Panc1 (cell line): Measurements from ENCODE around the gene CYP2J2. TPM values are rescaled to one million over a fixed set of nuclear protein-coding genes. Genes with fewer than 3 reads are reported as not detected.

ENCODE experiments used
- ATAC-seq: fragments of 200-7000 bp; cut with Tn5 transposase; 2 replicates; pipeline ENCODE4 v1.9.1; 2020; ENCODE audit warnings: mild to moderate bottlenecking, moderate library complexity
- BruUV-seq: library from RNA; stranded (reverse); fragments of 400-500 nt; replicated peaks from 2 replicates; lab custom pipeline; 2021; lab: Mats Ljungman, UMichigan
- CTCF ChIA-PET: fragments of 300-600 bp; sonication (Branson Sonifier 250); formaldehyde crosslinking; loops from one replicate; lab custom pipeline; 2022; ENCODE audit warnings: antibody characterized with exemption; lab: Charles Lee
- POLR2A ChIA-PET: fragments of 300-600 bp; sonication (Branson Sonifier 250); formaldehyde crosslinking; loops from one replicate; lab custom pipeline; 2022; ENCODE audit warnings: antibody characterized with exemption; lab: Charles Lee
- DNase-seq: peaks from one replicate; pipeline ENCODE4 v3.0.0-alpha.2; 2010; ENCODE audit warnings: low read depth, low spot score
- H3K27ac ChIP-seq: 2 replicates; pipeline ENCODE4 v1.5.1; 2011; ENCODE audit warnings: mild to moderate bottlenecking, low read length, inconsistent platforms
- H3K27me3 ChIP-seq: fragments of 200-500 bp; sonication (Bioruptor generic); 2 replicates; pipeline ENCODE4 v1.6.0; 2014; ENCODE audit warnings: low read length, inconsistent platforms; ENCODE audit not compliant: control insufficient read depth, insufficient read depth
- H3K36me3 ChIP-seq: fragments of 200-500 bp; sonication (Bioruptor generic); 2 replicates; pipeline ENCODE4 v1.5.1; 2014; ENCODE audit warnings: inconsistent platforms, mild to moderate bottlenecking, low read length, moderate library complexity; ENCODE audit not compliant: control insufficient read depth, insufficient read depth
- H3K4me1 ChIP-seq: 2 replicates; pipeline ENCODE4 v1.5.1; 2011; ENCODE audit warnings: inconsistent platforms, mild to moderate bottlenecking, low read length, moderate library complexity; ENCODE audit not compliant: control insufficient read depth, insufficient read depth
- H3K4me3 ChIP-seq, 2 experiments: 2 replicates each; pipeline ENCODE4 v1.5.1; 2011 to 2012; ENCODE audit warnings: low read depth in 2 of 2, low read length in 2 of 2, mild to moderate bottlenecking in 2 of 2, inconsistent platforms in 1 of 2, moderate library complexity in 1 of 2
- H3K9me3 ChIP-seq: fragments of 200-500 bp; sonication (Bioruptor generic); 2 replicates; pipeline ENCODE4 v1.5.1; 2014; ENCODE audit warnings: low read depth, mild to moderate bottlenecking, inconsistent platforms, low read length, moderate library complexity; ENCODE audit not compliant: control insufficient read depth, insufficient read depth
- CTCF ChIP-seq: fragments of 450-650 bp; IDR thresholded peaks from 2 replicates; pipeline ENCODE4 v1.5.1; 2017; ENCODE audit warnings: mild to moderate bottlenecking
- POLR2AphosphoS5 ChIP-seq: IDR thresholded peaks from 2 replicates; pipeline ENCODE4 v1.6.1; 2012; ENCODE audit warnings: mild to moderate bottlenecking, low read depth, low read length, moderate library complexity
- REST ChIP-seq, 2 experiments: IDR thresholded peaks; 2 replicates each; pipeline ENCODE4 v1.6.1; 2011 to 2012; ENCODE audit warnings: low read depth in 2 of 2, control low read depth in 1 of 2, low read length in 1 of 2, mild to moderate bottlenecking in 1 of 2, moderate library complexity in 1 of 2; ENCODE audit not compliant: insufficient read depth in 1 of 2
- SIN3A ChIP-seq: IDR thresholded peaks from 2 replicates; pipeline ENCODE4 v1.6.1; 2012; ENCODE audit warnings: low read depth, mild to moderate bottlenecking, low read length, moderate library complexity, borderline replicate concordance; ENCODE audit not compliant: insufficient read depth
- TCF7L2 ChIP-seq: IDR thresholded peaks from 2 replicates; pipeline ENCODE4 v1.6.1; 2011; ENCODE audit warnings: mild to moderate bottlenecking, low read depth, low read length, inconsistent platforms
- in situ Hi-C: cut with HindIII; loops from 2 replicates; pipeline ENCODE4 v1.10.0; 2016; ENCODE audit warnings: low sequenced_read_pairs, low pct_unique_long_range_greater_than_20kb
- intact Hi-C: fragments of 100-400 bp; cut with micrococcal nuclease; formaldehyde crosslinking; loops from one replicate; pipeline ENCODE4 v1.10.0; 2022; ENCODE audit not compliant: unreplicated experiment
- total RNA-seq: library from RNA; stranded (reverse); gene quantifications from one replicate; pipeline ENCODE4 v1.2.1, GENCODE V29; 2021; ENCODE audit not compliant: unreplicated experiment

Gene CYP2J2
- total RNA-seq, 1 experiment from 2014 or later = not detected

GRCh38 chr1:59900640-59901039 lies 25.9 kb downstream of the CYP2J2 start:
- DNase-seq (no peak), ATAC-seq (no peak)
- Histone ChIP-seq H3K9me3 (no peaks in the 10 kb centered on the region), H3K36me3 (no peaks in the 10 kb centered on the region), H3K27me3 (peaks cover 4% of the 10 kb centered on the region), H3K4me3 (no peak overlapping the region), H3K4me1 (no peaks in the 10 kb centered on the region), H3K27ac (no peak overlapping the region)
- intact Hi-C loops (no loop called here), in situ Hi-C loops (no loop called here)
- POLR2A ChIA-PET = no interaction called here
- BruUV-seq = no TSS peak
- CTCF ChIA-PET = no interaction called here
- no peak for TF ChIP-seq REST (IDR thresholded peaks at IDR 0.05; ENCODE audit: insufficient read depth in 1 of 2, low read depth in 2 of 2, low read length in 1 of 2)

GRCh38 chr1:59898927-59899326 lies 27.6 kb downstream of the CYP2J2 start:
- no peak for DNase-seq
- CTCF ChIA-PET = no interaction called here
- Histone ChIP-seq H3K4me1 (no peaks in the 10 kb centered on the region), H3K36me3 (no peaks in the 10 kb centered on the region), H3K27me3 (peaks cover 4% of the 10 kb centered on the region), H3K4me3 (no peak overlapping the region), H3K9me3 (no peaks in the 10 kb centered on the region), H3K27ac (no peak overlapping the region)
- no peak for ATAC-seq
- TF ChIP-seq SIN3A (no peak), POLR2AphosphoS5 (no peak), TCF7L2 (no peak), REST (IDR thresholded peaks at IDR 0.05; ENCODE audit: insufficient read depth in 1 of 2, low read depth in 2 of 2, low read length in 1 of 2) (no peak), CTCF (no peak)
- intact Hi-C loops (no loop called here), in situ Hi-C loops (no loop called here)
- BruUV-seq = no TSS peak
- POLR2A ChIA-PET = no interaction called here
